GM12874 (cell line): ENCODE data around the gene HIF1A.

Source experiments
- TF ChIP-seq, protein P1 (sequence below): IDR thresholded peaks from 2 replicates; pipeline ENCODE4 v1.5.1; 2011; ENCODE audit warnings: low read depth, mild to moderate bottlenecking, control low read depth, low read length, moderate library complexity; ENCODE audit not compliant: insufficient read depth

Gene HIF1A

DNA sequence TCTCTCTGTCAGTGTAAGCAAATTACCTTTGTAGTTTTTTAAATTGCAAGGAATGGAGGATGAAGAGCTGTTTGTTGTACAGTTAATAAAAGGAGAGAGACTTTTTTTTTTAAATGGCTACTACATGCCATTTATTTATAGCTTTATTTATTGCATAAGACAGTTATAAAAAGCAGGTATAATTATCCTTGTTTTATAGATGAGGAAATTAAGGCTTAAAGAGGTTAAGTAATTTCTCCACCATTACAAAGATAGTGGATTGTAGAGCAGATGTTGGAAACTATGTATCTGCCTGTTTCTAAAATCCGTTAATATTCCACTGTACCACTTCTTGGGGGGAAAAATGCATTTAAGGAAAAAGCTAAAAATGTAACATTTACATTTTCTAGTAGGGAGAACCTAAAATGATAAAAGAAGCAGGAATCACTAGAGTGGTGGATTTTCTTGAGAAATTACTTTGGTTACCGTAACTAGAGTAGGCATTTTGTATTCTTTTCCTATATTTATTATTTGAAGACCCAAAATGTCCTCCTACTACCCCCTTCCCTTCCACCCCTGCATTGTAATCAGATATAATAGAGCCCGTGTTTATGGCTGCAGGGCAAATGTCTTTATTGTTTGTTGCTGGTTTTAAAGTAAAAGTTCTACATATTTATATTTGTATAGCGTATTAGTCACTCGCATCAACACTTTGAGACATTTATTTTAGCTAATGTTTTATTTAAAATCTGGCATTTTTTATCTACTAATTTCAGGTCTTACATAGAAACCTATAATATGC is 69.2 kb downstream of the HIF1A start:
- TF ChIP-seq, protein P1, sequence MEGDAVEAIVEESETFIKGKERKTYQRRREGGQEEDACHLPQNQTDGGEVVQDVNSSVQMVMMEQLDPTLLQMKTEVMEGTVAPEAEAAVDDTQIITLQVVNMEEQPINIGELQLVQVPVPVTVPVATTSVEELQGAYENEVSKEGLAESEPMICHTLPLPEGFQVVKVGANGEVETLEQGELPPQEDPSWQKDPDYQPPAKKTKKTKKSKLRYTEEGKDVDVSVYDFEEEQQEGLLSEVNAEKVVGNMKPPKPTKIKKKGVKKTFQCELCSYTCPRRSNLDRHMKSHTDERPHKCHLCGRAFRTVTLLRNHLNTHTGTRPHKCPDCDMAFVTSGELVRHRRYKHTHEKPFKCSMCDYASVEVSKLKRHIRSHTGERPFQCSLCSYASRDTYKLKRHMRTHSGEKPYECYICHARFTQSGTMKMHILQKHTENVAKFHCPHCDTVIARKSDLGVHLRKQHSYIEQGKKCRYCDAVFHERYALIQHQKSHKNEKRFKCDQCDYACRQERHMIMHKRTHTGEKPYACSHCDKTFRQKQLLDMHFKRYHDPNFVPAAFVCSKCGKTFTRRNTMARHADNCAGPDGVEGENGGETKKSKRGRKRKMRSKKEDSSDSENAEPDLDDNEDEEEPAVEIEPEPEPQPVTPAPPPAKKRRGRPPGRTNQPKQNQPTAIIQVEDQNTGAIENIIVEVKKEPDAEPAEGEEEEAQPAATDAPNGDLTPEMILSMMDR, result no peak

DNA sequence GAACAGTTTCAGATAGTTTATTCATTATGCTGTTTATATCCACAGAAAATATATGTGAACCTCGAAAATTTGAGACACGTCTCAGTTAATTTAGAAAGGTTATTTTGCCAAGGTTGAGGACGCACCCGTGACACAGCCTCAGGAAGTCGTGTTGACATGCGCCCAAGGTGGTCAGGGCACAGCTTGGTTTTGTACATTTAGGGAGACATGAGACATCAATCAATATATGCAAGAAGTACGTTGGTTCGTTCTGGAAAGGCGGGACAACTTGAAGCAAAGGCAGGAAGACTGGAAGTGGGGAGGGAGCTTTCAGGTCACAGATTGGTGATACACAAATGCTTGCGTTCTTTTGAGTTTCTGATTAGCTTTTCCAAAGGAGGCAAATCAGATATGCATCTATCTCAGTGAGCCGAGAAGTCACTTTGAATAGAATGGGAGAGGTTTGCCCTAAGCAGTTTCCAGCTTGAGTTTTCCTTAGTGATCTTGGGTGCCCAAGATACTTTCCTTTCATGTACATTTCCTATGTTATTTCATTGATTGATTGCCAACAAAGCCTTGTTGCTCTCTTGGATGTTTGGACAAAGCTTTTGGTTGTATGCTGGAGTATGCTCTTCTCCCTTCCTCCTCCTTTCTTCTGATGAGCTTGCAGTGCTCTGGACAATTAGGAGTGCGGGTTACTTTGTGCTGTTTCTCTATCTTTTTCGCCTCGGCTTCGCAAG is 70.1 kb downstream of the HIF1A start:
- TF ChIP-seq, protein P1, result no peak

DNA sequence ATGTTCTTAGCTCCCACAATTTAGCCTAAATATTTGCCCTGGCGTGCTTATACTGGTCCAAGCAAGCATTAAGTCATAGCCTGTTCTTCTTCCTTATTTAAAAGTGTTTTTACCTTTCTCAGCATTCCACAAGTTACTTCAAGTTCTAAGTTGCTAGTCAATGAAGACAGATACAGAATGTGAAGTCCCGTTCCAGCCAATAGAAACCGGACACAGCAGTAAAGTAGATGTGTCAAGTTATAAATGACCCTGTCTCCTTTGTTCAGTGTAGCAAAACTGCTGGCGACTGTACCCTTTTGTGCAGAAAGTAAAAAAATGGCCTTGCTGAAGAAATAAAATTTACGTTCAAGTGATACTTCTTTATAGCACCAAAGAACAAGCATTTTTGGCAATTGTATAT is 70.8 kb downstream of the HIF1A start:
- TF ChIP-seq, protein P1, result no peak

DNA sequence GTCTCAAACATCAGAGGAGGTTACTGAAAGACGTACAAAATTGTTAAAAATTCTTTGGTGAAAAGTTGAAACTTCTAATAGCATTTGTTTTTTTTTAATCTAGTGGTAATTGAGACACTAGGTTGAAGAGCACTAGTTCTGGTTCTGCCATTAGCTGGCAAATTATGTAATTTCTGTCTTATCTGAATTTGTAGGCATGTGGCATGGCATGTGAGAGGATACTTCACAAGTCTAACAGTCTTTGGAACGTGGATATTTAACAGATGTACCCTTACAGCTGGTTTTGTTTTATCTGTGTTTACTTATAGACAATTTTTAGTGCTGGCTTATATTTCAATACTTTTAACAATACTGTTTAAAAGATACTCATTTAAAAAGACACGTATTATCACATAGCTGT is 72.9 kb downstream of the HIF1A start:
- TF ChIP-seq, protein P1, result no peak

DNA sequence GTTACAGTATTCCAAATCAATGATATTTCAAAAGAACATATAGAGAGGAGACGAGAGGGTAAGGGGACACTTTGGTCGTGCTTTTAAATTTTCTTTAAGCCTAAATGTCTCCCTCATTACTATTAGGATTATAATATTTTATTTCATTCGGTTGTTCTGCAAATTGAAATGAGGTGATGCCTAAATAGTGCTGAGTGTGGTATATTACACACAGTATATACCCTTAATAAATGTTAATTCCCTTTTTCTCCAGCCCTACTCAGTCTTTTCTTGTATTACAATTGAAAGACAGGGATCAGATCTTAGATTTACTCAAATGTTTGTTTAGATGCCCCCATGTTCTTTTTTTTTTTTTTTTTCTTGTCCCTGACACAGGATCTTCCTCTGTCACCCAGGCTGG is 74.6 kb downstream of the HIF1A start:
- TF ChIP-seq, protein P1, result no peak

DNA sequence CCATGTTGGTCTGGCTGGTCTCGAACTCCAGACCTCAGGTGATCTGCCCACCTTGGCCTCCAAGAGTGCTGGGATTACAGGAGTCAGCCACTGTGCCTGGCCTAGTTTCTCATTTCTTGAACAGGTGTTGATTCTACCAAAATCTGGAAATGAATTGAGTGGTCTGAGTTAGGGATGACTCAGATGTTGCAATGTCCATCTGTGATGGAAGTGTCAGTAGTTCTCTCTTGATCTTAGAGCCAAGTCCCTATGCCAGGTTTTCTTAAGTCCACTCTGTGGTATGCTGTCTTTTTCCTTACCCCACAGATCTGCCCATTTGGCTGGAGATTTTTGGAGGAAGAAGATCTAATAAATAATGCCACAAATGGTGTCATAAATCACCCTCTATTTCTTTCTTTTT is 79.5 kb downstream of the HIF1A start:
- TF ChIP-seq, protein P1, result no peak

DNA sequence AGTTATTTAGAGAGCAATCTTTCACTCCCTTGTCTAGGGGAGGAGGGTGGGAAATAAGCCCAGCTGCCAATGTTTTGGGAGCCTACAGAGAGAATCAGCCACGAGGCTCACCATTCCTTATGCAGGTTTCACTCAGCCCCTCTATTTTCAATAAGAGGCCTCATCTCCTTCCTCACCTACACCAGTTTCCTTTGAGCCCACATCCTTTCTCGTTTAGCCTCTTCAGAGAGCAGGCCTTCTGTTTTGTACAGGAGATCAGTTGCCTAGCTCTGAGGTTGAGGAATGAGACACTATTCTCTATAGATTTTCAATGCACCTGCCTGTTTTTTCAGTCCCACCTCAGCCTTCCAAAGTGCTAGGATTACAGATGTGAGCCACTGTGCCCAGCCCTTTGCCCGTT is 84.8 kb downstream of the HIF1A start:
- TF ChIP-seq, protein P1, result no peak
